Measurements from ENCODE around the gene ZNF764. TPM values are rescaled to one million over a fixed set of nuclear protein-coding genes. Genes with fewer than 3 reads are reported as not detected.

ZNF764 gene
- total and polyA plus RNA-seq, 9 of the 15 experiments (the other 6 are each of a cell fraction or from before 2014, with no cell fraction given), result 0.69 to 10.1 (median 4.1) TPM

GRCh38 chr16:30534368-30535105 is 23.6 kb downstream of the ZNF764 start, which contains the start of gene ZNF747 (continued):
- TF ChIP-seq ZNF318 (IDR thresholded peaks at IDR 0.05; ENCODE audit: borderline replicate concordance in 1 of 2, low read depth in 1 of 2) (no peak), CREB3 (tag; conservative IDR thresholded peaks at IDR 0.05; ENCODE audit: low read depth) (no peak), SMAD3 (CRISPR knock-in tag; conservative IDR thresholded peaks at IDR 0.05) (no peak), RFX5 (IDR thresholded peaks at IDR 0.05; ENCODE audit: low read depth, low read length) (no peak), MCM7 (IDR thresholded peaks at IDR 0.05) (no peak), ADNP (tag; IDR thresholded peaks at IDR 0.05) (no peak), SRF (CRISPR knock-in tag; IDR thresholded peaks at IDR 0.05) (peak in 1 of 2 experiments; percentile 4; a peak in 1 of 4 replicates), CCNT2 (IDR thresholded peaks at IDR 0.05; ENCODE audit: borderline replicate concordance, extremely low read depth, insufficient read length, low read depth, low read length) (peak; percentile 13), ZNF740 (CRISPR knock-in tag; IDR thresholded peaks at IDR 0.05) (0 out of 2 replicates have a peak, but pooled peaks have one; percentile 13), ZNF740 (tag; IDR thresholded peaks at IDR 0.05) (no peak), CTCF (IDR thresholded peaks at IDR 0.05 in 2 of 3, conservative IDR thresholded peaks at IDR 0.05 in 1 of 3; ENCODE audit: insufficient read depth in 2 of 3, low read depth in 1 of 3, low read length in 3 of 3) (peak in 1 of 3 experiments; percentile 6; a peak in 2 of 6 replicates), CSDE1 (IDR thresholded peaks at IDR 0.05) (0 out of 4 replicates have a peak, but pooled peaks of 1 of the 2 experiments have one; percentile 48), ZNF23 (CRISPR knock-in tag; IDR thresholded peaks at IDR 0.05) (no peak), KDM4B (IDR thresholded peaks at IDR 0.05; ENCODE audit: borderline replicate concordance in 2 of 2, low read depth in 1 of 2) (peak in 1 of 2 experiments; percentile 32; a peak in 1 of 4 replicates)

Data from K562 (cell line).